PC-9 (cell line): ENCODE measurements around the gene FLNB. TPM values are rescaled to one million over a fixed set of nuclear protein-coding genes. Genes with fewer than 3 reads are reported as not detected.
A peak's percentile ranks its signal among the peaks of the same experiment; 100 is the strongest.

Source experiments
- BruUV-seq: library from RNA; stranded (reverse); fragments of 400-500 nt; replicated peaks from 2 replicates; lab custom pipeline; 2021; lab: Mats Ljungman, UMichigan
- CTCF ChIA-PET: fragments of 300-600 bp; sonication (Branson Sonifier 250); formaldehyde crosslinking; loops from one replicate; lab custom pipeline; 2022; ENCODE audit warnings: antibody characterized with exemption; lab: Charles Lee
- POLR2A ChIA-PET: fragments of 300-600 bp; sonication (Branson Sonifier 250); formaldehyde crosslinking; loops from one replicate; lab custom pipeline; 2022; ENCODE audit warnings: antibody characterized with exemption; ENCODE audit not compliant: unreplicated experiment; lab: Charles Lee
- DNase-seq, 2 experiments: peaks; one replicate each; pipeline versions ENCODE4 v3.0.0 to v3.0.0-alpha.2; 2015 to 2022; ENCODE audit warnings: mixed read lengths in 1 of 2
- H2AFZ ChIP-seq: fragments of 200-600 bp; sonication (generic); 2 replicates; pipeline ENCODE4 v1.8.1; 2017; ENCODE audit warnings: antibody characterized with exemption
- H3F3A ChIP-seq: fragments of 200-600 bp; sonication (generic); 2 replicates; pipeline ENCODE4 v1.8.1; 2017; ENCODE audit warnings: antibody characterized with exemption, mild to moderate bottlenecking, low read depth; ENCODE audit not compliant: insufficient read depth
- H3K27ac ChIP-seq: fragments of 200-600 bp; sonication (generic); 2 replicates; pipeline ENCODE4 v1.6.1; 2016; ENCODE audit warnings: mixed run types
- H3K27me3 ChIP-seq: fragments of 200-600 bp; sonication (generic); 2 replicates; pipeline ENCODE4 v1.6.1; 2016; ENCODE audit warnings: low read depth, mixed run types; ENCODE audit not compliant: insufficient read depth
- H3K36me3 ChIP-seq: fragments of 200-600 bp; sonication (generic); 2 replicates; pipeline ENCODE4 v1.6.1; 2016; ENCODE audit warnings: low read depth, mixed run types
- H3K4me1 ChIP-seq: fragments of 200-600 bp; sonication (generic); replicated peaks from 2 replicates; pipeline ENCODE4 v1.6.1; 2016; ENCODE audit warnings: mixed run types; ENCODE audit not compliant: insufficient read depth
- H3K4me2 ChIP-seq: fragments of 200-600 bp; sonication (generic); 2 replicates; pipeline ENCODE4 v1.6.1; 2017; ENCODE audit warnings: mixed run types
- H3K4me3 ChIP-seq: fragments of 200-600 bp; sonication (generic); 2 replicates; pipeline ENCODE4 v1.6.1; 2016; ENCODE audit warnings: mixed run types
- H3K79me2 ChIP-seq: fragments of 200-600 bp; sonication (generic); 2 replicates; pipeline ENCODE4 v1.6.1; 2017; ENCODE audit warnings: low read depth, mixed run types
- H3K9me2 ChIP-seq: fragments of 200-600 bp; sonication (generic); 2 replicates; pipeline ENCODE4 v1.8.1; 2017; ENCODE audit warnings: mild to moderate bottlenecking; ENCODE audit not compliant: insufficient read depth
- H3K9me3 ChIP-seq: fragments of 200-600 bp; sonication (generic); 2 replicates; pipeline ENCODE4 v1.8.1; 2016; ENCODE audit warnings: low read depth; ENCODE audit not compliant: insufficient read depth
- H4K20me1 ChIP-seq: fragments of 200-600 bp; sonication (generic); 2 replicates; pipeline ENCODE4 v1.8.1; 2017; ENCODE audit not compliant: insufficient read depth
- CTCF ChIP-seq: fragments of 200-600 bp; sonication (generic); conservative IDR thresholded peaks from 2 replicates; pipeline ENCODE4 v1.6.1; 2017; ENCODE audit warnings: mixed run types, antibody characterized with exemption, mild to moderate bottlenecking, moderate library complexity
- EZH2 ChIP-seq: fragments of 200-600 bp; sonication (generic); IDR thresholded peaks from 2 replicates; pipeline ENCODE4 v1.8.0; 2017; ENCODE audit warnings: antibody characterized with exemption, low read depth
- intact Hi-C: fragments of 100-400 bp; cut with micrococcal nuclease; formaldehyde crosslinking; loops from one replicate; pipeline ENCODE4 v1.10.0; 2022; ENCODE audit not compliant: unreplicated experiment
- total RNA-seq: library from RNA; stranded (reverse); gene quantifications from 2 replicates; pipeline ENCODE4 v1.2.3, GENCODE V29; 2021

Gene FLNB
- total RNA-seq, 1 experiment from 2014 or later = 349 TPM

GRCh38 chr3:58001979-58002378 lies 6.2 kb upstream of the FLNB start:
- CTCF ChIA-PET = no interaction called here
- no peak for DNase-seq
- Histone ChIP-seq H3K27ac (peak overlapping the region; percentile 93; the same call in 1 of the 2 replicates), H2AFZ (no peak overlapping the region), H4K20me1 (no peaks in the 10 kb centered on the region), H3K36me3 (no peaks in the 10 kb centered on the region), H3F3A (peaks cover 58% of the 10 kb centered on the region), H3K4me1 (peaks cover 67% of the 10 kb centered on the region), H3K79me2 (no peaks in the 10 kb centered on the region), H3K9me2 (no peaks in the 10 kb centered on the region), H3K4me2 (no peak overlapping the region), H3K4me3 (no peak overlapping the region), H3K27me3 (no peaks in the 10 kb centered on the region), H3K9me3 (no peaks in the 10 kb centered on the region)
- BruUV-seq = no TSS peak
- TF ChIP-seq CTCF (no peak), EZH2 (no peak)
- POLR2A ChIA-PET = interaction anchor here (0.9 kb wide), 1 partner anchor 29 kb away, joined by 3 read pairs; no protein-coding TSS in a partner anchor
- intact Hi-C loops = loop anchor here (10.0 kb wide), 1 partner anchor 47 kb away; no protein-coding TSS in a partner anchor

- 0 out of 2 replicates have a peak, but pooled peaks cover 5% of the 10 kb centered on the region for H3K79me2 ChIP-seq
- peaks cover 54% of the 10 kb centered on the region for H3F3A ChIP-seq
- TF ChIP-seq CTCF (no peak), EZH2 (no peak)
- H3K9me2 ChIP-seq = no peaks in the 10 kb centered on the region
- H3K36me3 ChIP-seq = no peaks in the 10 kb centered on the region
- BruUV-seq = no TSS peak
- H4K20me1 ChIP-seq = no peaks in the 10 kb centered on the region
- peaks cover 69% of the 10 kb centered on the region for H3K4me1 ChIP-seq
- no peak overlapping the region for H2AFZ ChIP-seq
- POLR2A ChIA-PET = no interaction called here
- no peaks in the 10 kb centered on the region for H3K27me3 ChIP-seq
- CTCF ChIA-PET = no interaction called here
- H3K4me3 ChIP-seq = no peak overlapping the region
- intact Hi-C loops = loop anchor here (10.0 kb wide), 1 partner anchor 48 kb away; no protein-coding TSS in a partner anchor
- DNase-seq = no peak
- no peaks in the 10 kb centered on the region for H3K9me3 ChIP-seq
- H3K4me2 ChIP-seq = no peak overlapping the region
- H3K27ac ChIP-seq = peak overlapping the region; percentile 34; the same call in 1 of the 2 replicates
Measured at GRCh38 chr3:58003093-58003492, 5.1 kb upstream of the FLNB start.

GRCh38 chr3:58004973-58005372 lies 3.2 kb upstream of the FLNB start:
- Histone ChIP-seq H3K36me3 (no peaks in the 10 kb centered on the region), H3K27ac (peak overlapping the region; percentile 94), H4K20me1 (peaks cover 11% of the 10 kb centered on the region), H2AFZ (no peak overlapping the region; the same call in 1 of the 2 replicates), H3K4me3 (no peak overlapping the region), H3K79me2 (peaks cover 22% of the 10 kb centered on the region), H3K4me2 (peak overlapping the region; percentile 58), H3K4me1 (peaks cover 50% of the 10 kb centered on the region), H3K9me2 (no peaks in the 10 kb centered on the region), H3K9me3 (no peaks in the 10 kb centered on the region), H3K27me3 (no peaks in the 10 kb centered on the region), H3F3A (peaks cover 37% of the 10 kb centered on the region)
- ChIA-PET CTCF (interaction anchor here (0.6 to 1.1 kb wide), 3 partner anchors 32 to 45 kb away, joined by 4 to 9 read pairs (median 4); no protein-coding TSS in a partner anchor), POLR2A (interaction anchor here (0.6 to 1.5 kb wide), 4 partner anchors 18 to 43 kb away, joined by 3 to 8 read pairs (median 6); no protein-coding TSS in a partner anchor)
- BruUV-seq = no TSS peak
- DNase-seq = peak; percentile 61 to 77
- TF ChIP-seq EZH2 (no peak), CTCF (no peak)
- intact Hi-C loops = loop anchor here (1.0 to 10.0 kb wide), 5 partner anchors 33 to 167 kb away; no protein-coding TSS in a partner anchor
